Sigmoid colon (tissue), 4 donors: ENCODE results near the gene NTRK1.

Experiments
- EP300 ChIP-seq, 4 donors: sonication (generic); formaldehyde crosslinking; IDR thresholded peaks; one replicate each; pipeline ENCODE4 v1.6.1; 2017; ENCODE audit warnings: antibody characterized with exemption in 4 of 4
- POLR2A ChIP-seq, 2 donors: fragments of 450-650 bp; IDR thresholded peaks; one replicate each; pipeline ENCODE4 v1.6.1; 2016; ENCODE audit warnings: antibody characterized with exemption in 2 of 2, mild to moderate bottlenecking in 2 of 2, moderate library complexity in 2 of 2
- POLR2AphosphoS5 ChIP-seq, 4 donors: sonication (generic); formaldehyde crosslinking; IDR thresholded peaks; one replicate each; pipeline ENCODE4 v1.6.1; 2017; ENCODE audit warnings: antibody characterized with exemption in 4 of 4
- TF ChIP-seq, protein P1 (sequence below), 4 experiments: fragments of 450-650 bp in 3 of 4; fragments of 200-600 bp in 1 of 4; IDR thresholded peaks; one replicate each; pipeline ENCODE4 v1.5.1; 2016 to 2019; ENCODE audit warnings: antibody characterized with exemption in 4 of 4, mild to moderate bottlenecking in 3 of 4, moderate library complexity in 2 of 4

- TF ChIP-seq, protein P1, sequence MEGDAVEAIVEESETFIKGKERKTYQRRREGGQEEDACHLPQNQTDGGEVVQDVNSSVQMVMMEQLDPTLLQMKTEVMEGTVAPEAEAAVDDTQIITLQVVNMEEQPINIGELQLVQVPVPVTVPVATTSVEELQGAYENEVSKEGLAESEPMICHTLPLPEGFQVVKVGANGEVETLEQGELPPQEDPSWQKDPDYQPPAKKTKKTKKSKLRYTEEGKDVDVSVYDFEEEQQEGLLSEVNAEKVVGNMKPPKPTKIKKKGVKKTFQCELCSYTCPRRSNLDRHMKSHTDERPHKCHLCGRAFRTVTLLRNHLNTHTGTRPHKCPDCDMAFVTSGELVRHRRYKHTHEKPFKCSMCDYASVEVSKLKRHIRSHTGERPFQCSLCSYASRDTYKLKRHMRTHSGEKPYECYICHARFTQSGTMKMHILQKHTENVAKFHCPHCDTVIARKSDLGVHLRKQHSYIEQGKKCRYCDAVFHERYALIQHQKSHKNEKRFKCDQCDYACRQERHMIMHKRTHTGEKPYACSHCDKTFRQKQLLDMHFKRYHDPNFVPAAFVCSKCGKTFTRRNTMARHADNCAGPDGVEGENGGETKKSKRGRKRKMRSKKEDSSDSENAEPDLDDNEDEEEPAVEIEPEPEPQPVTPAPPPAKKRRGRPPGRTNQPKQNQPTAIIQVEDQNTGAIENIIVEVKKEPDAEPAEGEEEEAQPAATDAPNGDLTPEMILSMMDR (IDR thresholded peaks at IDR 0.05), result no peak
- TF ChIP-seq POLR2A (IDR thresholded peaks at IDR 0.05), result no peak
- TF ChIP-seq POLR2AphosphoS5 (IDR thresholded peaks at IDR 0.05), result no peak
- no peak for TF ChIP-seq EP300 (IDR thresholded peaks at IDR 0.05)
Measured at GRCh38 chr1:156909671-156910070, 49.0 kb downstream of the NTRK1 start.
